ENCODE results near the gene RAB36. TPM values are rescaled to one million over a fixed set of nuclear protein-coding genes. Genes with fewer than 3 reads are reported as not detected.

Gene RAB36
- total and polyA plus RNA-seq, 5 donors from 2014 or later, result 0.17 to 0.61 (median 0.49) TPM; not detected in 1

GRCh38 chr22:23176645-23177027 lies 31.4 kb downstream of the RAB36 start:
- Histone ChIP-seq H3K27ac (ENCODE audit: insufficient read depth, low read length, poor library complexity, severe bottlenecking) (no peak overlapping the region), H3K9me3 (ENCODE audit: control insufficient read depth in 2 of 2, low read length in 2 of 2) (no peaks in the 10 kb centered on the region), H3K27me3 (ENCODE audit: control insufficient read depth, insufficient read depth, low read length) (no peaks in the 10 kb centered on the region), H3K4me3 (ENCODE audit: low read depth, low read length) (no peak overlapping the region), H3K4me1 (ENCODE audit: control insufficient read depth, insufficient read depth, low read length, poor library complexity, severe bottlenecking) (peaks cover 24% of the 10 kb centered on the region), H3K36me3 (ENCODE audit: control insufficient read depth, insufficient read depth, low read length) (no peaks in the 10 kb centered on the region)
- ATAC-seq (ENCODE audit: low read depth in 2 of 2) (no peak), DNase-seq (no peak)
- Mint-ChIP-seq H3K27me3 (no peaks in the 10 kb centered on the region), H3K27ac (no peak overlapping the region), H3K36me3 (peaks cover 3% of the 10 kb centered on the region), H3K4me1 (peaks cover 0 to 23% (median 14%) of the 10 kb centered on the region in 4 donors), H3K9me3 (peaks cover 0 to 7% (median 0%) of the 10 kb centered on the region in 7 donors), H3K4me3 (peak overlapping the region in 2 of 4 donors; percentile 27 to 40)

- Mint-ChIP-seq H3K27me3 (no peaks in the 10 kb centered on the region), H3K9me3 (peaks cover 0 to 7% (median 0%) of the 10 kb centered on the region in 7 donors), H3K4me3 (peak overlapping the region in 1 of 4 donors; percentile 0), H3K4me1 (peaks cover 0 to 28% (median 15%) of the 10 kb centered on the region in 4 donors), H3K36me3 (peaks cover 3% of the 10 kb centered on the region), H3K27ac (no peak overlapping the region)
- H3K36me3 ChIP-seq (ENCODE audit: control insufficient read depth, insufficient read depth, low read length), result no peaks in the 10 kb centered on the region
- H3K4me3 ChIP-seq (ENCODE audit: low read depth, low read length), result no peak overlapping the region
- no peaks in the 10 kb centered on the region for H3K9me3 ChIP-seq (ENCODE audit: control insufficient read depth in 2 of 2, low read length in 2 of 2)
- H3K4me1 ChIP-seq (ENCODE audit: control insufficient read depth, insufficient read depth, low read length, poor library complexity, severe bottlenecking), result peaks cover 30% of the 10 kb centered on the region
- ATAC-seq (ENCODE audit: low read depth in 2 of 2) (no peak), DNase-seq (no peak)
- H3K27me3 ChIP-seq (ENCODE audit: control insufficient read depth, insufficient read depth, low read length), result no peaks in the 10 kb centered on the region
- H3K27ac ChIP-seq (ENCODE audit: insufficient read depth, low read length, poor library complexity, severe bottlenecking), result no peak overlapping the region
Measured at GRCh38 chr22:23177197-23177596, 31.9 kb downstream of the RAB36 start.

- Histone ChIP-seq H3K36me3 (ENCODE audit: control insufficient read depth, insufficient read depth, low read length) (no peaks in the 10 kb centered on the region), H3K27me3 (ENCODE audit: control insufficient read depth, insufficient read depth, low read length) (no peaks in the 10 kb centered on the region), H3K27ac (ENCODE audit: insufficient read depth, low read length, poor library complexity, severe bottlenecking) (no peak overlapping the region), H3K9me3 (ENCODE audit: control insufficient read depth in 2 of 2, low read length in 2 of 2) (no peaks in the 10 kb centered on the region), H3K4me3 (ENCODE audit: low read depth, low read length) (no peak overlapping the region), H3K4me1 (ENCODE audit: control insufficient read depth, insufficient read depth, low read length, poor library complexity, severe bottlenecking) (peaks cover 44% of the 10 kb centered on the region)
- peak overlapping the region; percentile 83 to 96 (median 90) for H3K4me3 Mint-ChIP-seq
- no peaks in the 10 kb centered on the region for H3K27me3 Mint-ChIP-seq
- peaks cover 7% of the 10 kb centered on the region for H3K36me3 Mint-ChIP-seq
- H3K9me3 Mint-ChIP-seq, result peaks cover 0 to 7% (median 0%) of the 10 kb centered on the region in 7 donors
- peaks cover 6 to 43% (median 28%) of the 10 kb centered on the region in 4 donors for H3K4me1 Mint-ChIP-seq
- ATAC-seq (ENCODE audit: low read depth in 2 of 2) (peak; percentile 18 to 45), DNase-seq (peak; percentile 47 to 54 (median 47))
- H3K27ac Mint-ChIP-seq, result peak overlapping the region in 2 of 3 donors; percentile 75 to 84
Measured at GRCh38 chr22:23178512-23179254, 33.4 kb downstream of the RAB36 start.

GRCh38 chr22:23179381-23180299 lies 34.4 kb downstream of the RAB36 start:
- peak in 2 of 3 donors; percentile 15 for DNase-seq
- Histone ChIP-seq H3K4me1 (ENCODE audit: control insufficient read depth, insufficient read depth, low read length, poor library complexity, severe bottlenecking) (peaks cover 54% of the 10 kb centered on the region), H3K4me3 (ENCODE audit: low read depth, low read length) (peak overlapping the region; percentile 32), H3K27me3 (ENCODE audit: control insufficient read depth, insufficient read depth, low read length) (no peaks in the 10 kb centered on the region), H3K9me3 (ENCODE audit: control insufficient read depth in 2 of 2, low read length in 2 of 2) (no peaks in the 10 kb centered on the region), H3K36me3 (ENCODE audit: control insufficient read depth, insufficient read depth, low read length) (no peaks in the 10 kb centered on the region), H3K27ac (ENCODE audit: insufficient read depth, low read length, poor library complexity, severe bottlenecking) (peak overlapping the region; percentile 51)
- no peaks in the 10 kb centered on the region for H3K27me3 Mint-ChIP-seq
- peaks cover 7% of the 10 kb centered on the region for H3K36me3 Mint-ChIP-seq
- peaks cover 0 to 7% (median 0%) of the 10 kb centered on the region in 7 donors for H3K9me3 Mint-ChIP-seq
- peaks cover 6 to 53% (median 32%) of the 10 kb centered on the region in 4 donors for H3K4me1 Mint-ChIP-seq
- peak overlapping the region in 2 of 3 donors; percentile 48 to 86 for H3K27ac Mint-ChIP-seq
- peak overlapping the region; percentile 83 to 96 (median 90) for H3K4me3 Mint-ChIP-seq
- no peak for ATAC-seq (ENCODE audit: low read depth in 2 of 2)

DNA sequence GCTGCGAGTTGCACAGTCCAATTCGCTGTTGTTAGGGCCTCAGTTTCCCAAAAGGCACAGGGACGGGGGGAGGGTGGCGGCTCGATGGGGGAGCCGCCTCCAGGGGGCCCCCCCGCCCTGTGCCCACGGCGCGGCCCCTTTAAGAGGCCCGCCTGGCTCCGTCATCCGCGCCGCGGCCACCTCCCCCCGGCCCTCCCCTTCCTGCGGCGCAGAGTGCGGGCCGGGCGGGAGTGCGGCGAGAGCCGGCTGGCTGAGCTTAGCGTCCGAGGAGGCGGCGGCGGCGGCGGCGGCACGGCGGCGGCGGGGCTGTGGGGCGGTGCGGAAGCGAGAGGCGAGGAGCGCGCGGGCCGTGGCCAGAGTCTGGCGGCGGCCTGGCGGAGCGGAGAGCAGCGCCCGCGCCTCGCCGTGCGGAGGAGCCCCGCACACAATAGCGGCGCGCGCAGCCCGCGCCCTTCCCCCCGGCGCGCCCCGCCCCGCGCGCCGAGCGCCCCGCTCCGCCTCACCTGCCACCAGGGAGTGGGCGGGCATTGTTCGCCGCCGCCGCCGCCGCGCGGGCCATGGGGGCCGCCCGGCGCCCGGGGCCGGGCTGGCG lies 35.1 kb downstream of the RAB36 start, which contains the start of gene BCR:
BCR (plus strand) TSS at position 209 of the 592 bp plus-strand sequence. CDS start 452 bp downstream, outside the sequence.
- ATAC-seq (ENCODE audit: low read depth in 2 of 2), result peak; percentile 68 to 74
- Mint-ChIP-seq H3K27me3 (no peaks in the 10 kb centered on the region), H3K4me1 (peaks cover 6 to 60% (median 35%) of the 10 kb centered on the region in 4 donors), H3K36me3 (peaks cover 7% of the 10 kb centered on the region), H3K27ac (peak within 1 kb of the TSS in 2 of 3 donors; percentile 48 to 86), H3K4me3 (peak within 1 kb of the TSS; percentile 90 to 97 (median 96)), H3K9me3 (peaks cover 0 to 7% (median 0%) of the 10 kb centered on the region in 7 donors)
- no peaks in the 10 kb centered on the region for H3K27me3 ChIP-seq (ENCODE audit: control insufficient read depth, insufficient read depth, low read length)
- no peaks in the 10 kb centered on the region for H3K9me3 ChIP-seq (ENCODE audit: control insufficient read depth in 2 of 2, low read length in 2 of 2)
- H3K27ac ChIP-seq (ENCODE audit: insufficient read depth, low read length, poor library complexity, severe bottlenecking), result peak within 1 kb of the TSS; percentile 51
- no peaks in the 10 kb centered on the region for H3K36me3 ChIP-seq (ENCODE audit: control insufficient read depth, insufficient read depth, low read length)
- peaks cover 60% of the 10 kb centered on the region for H3K4me1 ChIP-seq (ENCODE audit: control insufficient read depth, insufficient read depth, low read length, poor library complexity, severe bottlenecking)
- peak; percentile 58 to 80 (median 62) for DNase-seq
- peak within 1 kb of the TSS; percentile 32 for H3K4me3 ChIP-seq (ENCODE audit: low read depth, low read length)

DNA sequence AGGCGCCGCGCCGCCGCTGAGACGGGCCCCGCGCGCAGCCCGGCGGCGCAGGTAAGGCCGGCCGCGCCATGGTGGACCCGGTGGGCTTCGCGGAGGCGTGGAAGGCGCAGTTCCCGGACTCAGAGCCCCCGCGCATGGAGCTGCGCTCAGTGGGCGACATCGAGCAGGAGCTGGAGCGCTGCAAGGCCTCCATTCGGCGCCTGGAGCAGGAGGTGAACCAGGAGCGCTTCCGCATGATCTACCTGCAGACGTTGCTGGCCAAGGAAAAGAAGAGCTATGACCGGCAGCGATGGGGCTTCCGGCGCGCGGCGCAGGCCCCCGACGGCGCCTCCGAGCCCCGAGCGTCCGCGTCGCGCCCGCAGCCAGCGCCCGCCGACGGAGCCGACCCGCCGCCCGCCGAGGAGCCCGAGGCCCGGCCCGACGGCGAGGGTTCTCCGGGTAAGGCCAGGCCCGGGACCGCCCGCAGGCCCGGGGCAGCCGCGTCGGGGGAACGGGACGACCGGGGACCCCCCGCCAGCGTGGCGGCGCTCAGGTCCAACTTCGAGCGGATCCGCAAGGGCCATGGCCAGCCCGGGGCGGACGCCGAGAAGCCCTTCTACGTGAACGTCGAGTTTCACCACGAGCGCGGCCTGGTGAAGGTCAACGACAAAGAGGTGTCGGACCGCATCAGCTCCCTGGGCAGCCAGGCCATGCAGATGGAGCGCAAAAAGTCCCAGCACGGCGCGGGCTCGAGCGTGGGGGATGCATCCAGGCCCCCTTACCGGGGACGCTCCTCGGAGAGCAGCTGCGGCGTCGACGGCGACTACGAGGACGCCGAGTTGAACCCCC lies 35.8 kb downstream of the RAB36 start:
- peak overlapping the region in 1 of 3 donors; percentile 93 for H3K27ac Mint-ChIP-seq
- peak overlapping the region; percentile 32 for H3K4me3 ChIP-seq (ENCODE audit: low read depth, low read length)
- peaks cover 60% of the 10 kb centered on the region for H3K4me1 ChIP-seq (ENCODE audit: control insufficient read depth, insufficient read depth, low read length, poor library complexity, severe bottlenecking)
- peaks cover 0 to 7% (median 0%) of the 10 kb centered on the region in 7 donors for H3K9me3 Mint-ChIP-seq
- DNase-seq (peak; percentile 9 to 59 (median 43)), ATAC-seq (ENCODE audit: low read depth in 2 of 2) (peak in 1 of 2 donors; percentile 20)
- peak overlapping the region; percentile 1 for H3K27ac ChIP-seq (ENCODE audit: insufficient read depth, low read length, poor library complexity, severe bottlenecking)
- no peaks in the 10 kb centered on the region for H3K36me3 ChIP-seq (ENCODE audit: control insufficient read depth, insufficient read depth, low read length)
- H3K27me3 ChIP-seq (ENCODE audit: control insufficient read depth, insufficient read depth, low read length), result no peaks in the 10 kb centered on the region
- H3K4me3 Mint-ChIP-seq, result peak overlapping the region; percentile 92 to 97 (median 95)
- peaks cover 11% of the 10 kb centered on the region for H3K36me3 Mint-ChIP-seq
- H3K27me3 Mint-ChIP-seq, result no peaks in the 10 kb centered on the region
- H3K9me3 ChIP-seq (ENCODE audit: control insufficient read depth in 2 of 2, low read length in 2 of 2), result no peaks in the 10 kb centered on the region
- peaks cover 10 to 65% (median 37%) of the 10 kb centered on the region in 4 donors for H3K4me1 Mint-ChIP-seq
